Measurements from ENCODE around the gene WDR33. TPM values are rescaled to one million over a fixed set of nuclear protein-coding genes. Genes with fewer than 3 reads are reported as not detected.

Gene WDR33
- total and polyA plus RNA-seq, 9 of the 15 experiments (the other 6 are each of a cell fraction or from before 2014, with no cell fraction given): 24.2 to 57.4 (median 38.4) TPM

GRCh38 chr2:127670055-127670956 lies 140.7 kb downstream of the WDR33 start:
- Histone ChIP-seq H3K36me3 (ENCODE audit: control insufficient read depth, insufficient read depth, low read length) (no peaks in the 10 kb centered on the region), H2AFZ (ENCODE audit: low read depth, low read length) (no peak overlapping the region), H3K9me1 (ENCODE audit: control insufficient read depth, insufficient read depth, low read length) (peaks cover 3% of the 10 kb centered on the region), H3K4me1 (replicated peaks in 1 of 2; ENCODE audit: control insufficient read depth in 2 of 2, insufficient read depth in 2 of 2, low read length in 2 of 2) (peaks cover 0 to 15% of the 10 kb centered on the region in 2 experiments; a peak in 2 of 5 replicates), H3K9me3 (replicated peaks; ENCODE audit: control insufficient read depth, insufficient read depth, low read depth, low read length) (no peaks in the 10 kb centered on the region), H3K9ac (ENCODE audit: insufficient read depth in 1 of 2, low read depth in 2 of 2, low read length in 2 of 2) (no peak overlapping the region), H3K27me3 (ENCODE audit: control insufficient read depth in 2 of 2, insufficient read depth in 2 of 2, low read length in 2 of 2) (peaks cover 56% of the 10 kb centered on the region in 2 experiments), H3K4me3 (no peak overlapping the region), H3K79me2 (ENCODE audit: control insufficient read depth, insufficient read depth, low read length) (no peaks in the 10 kb centered on the region), H3K27ac (ENCODE audit: extremely low read depth, low read depth, low read length) (no peak overlapping the region), H4K20me1 (replicated peaks; ENCODE audit: control insufficient read depth, insufficient read depth, low read length) (0 out of 2 replicates have a peak, but pooled peaks cover 7% of the 10 kb centered on the region), H3K4me2 (ENCODE audit: insufficient read depth, low read length) (no peak overlapping the region)
- no peak for TF ChIP-seq ZNF639 (CRISPR knock-in tag; conservative IDR thresholded peaks at IDR 0.05 in 1 of 2, IDR thresholded peaks at IDR 0.05 in 1 of 2)
- TF ChIP-seq TCF15 (CRISPR knock-in tag; IDR thresholded peaks at IDR 0.05): no peak
- no peak for DNase-seq (ENCODE audit: extremely low read depth in 1 of 4, low spot score in 3 of 4)
- 1% methylated on average over 10 of the region's 10 CpGs for WGBS (ENCODE audit: insufficient coverage, low coverage, missing lambda C conversion rate)
- ATAC-seq: no peak
- CTCF ChIA-PET (ENCODE audit: low intra/inter-chr PET ratio): no interaction called here
- intact Hi-C loops (cut with micrococcal nuclease) (no loop called here), in situ Hi-C loops (cut with MboI) (no loop called here)
- no TSS peak for BruUV-seq (replicated peaks)
- no peak for FAIRE-seq
- POLR2A ChIA-PET: no interaction called here
